Stimulated activated CD8-positive, alpha-beta memory T cell treated with anti-CD3 and anti-CD28 coated beads, Interleukin-12 subunit alpha, Interleukin-12 subunit beta, amount 100 ng/mL, for 24 hours (primary cell): ENCODE measurements around the gene RHOBTB1.

Experiments
- DNase-seq: peaks from one replicate; pipeline ENCODE4 v3.0.0-alpha.2; 2020; ENCODE audit errors: extremely low read depth

RHOBTB1 gene

GRCh38 chr10:60942134-60942787 is 1.7 kb downstream of the RHOBTB1 start:
- no peak for DNase-seq

GRCh38 chr10:60940446-60940845 is 3.5 kb downstream of the RHOBTB1 start:
- DNase-seq, result no peak

GRCh38 chr10:60937784-60938654 is 6.0 kb downstream of the RHOBTB1 start:
- no peak for DNase-seq

GRCh38 chr10:60937022-60937421 is 7.0 kb downstream of the RHOBTB1 start:
- no peak for DNase-seq

DNA sequence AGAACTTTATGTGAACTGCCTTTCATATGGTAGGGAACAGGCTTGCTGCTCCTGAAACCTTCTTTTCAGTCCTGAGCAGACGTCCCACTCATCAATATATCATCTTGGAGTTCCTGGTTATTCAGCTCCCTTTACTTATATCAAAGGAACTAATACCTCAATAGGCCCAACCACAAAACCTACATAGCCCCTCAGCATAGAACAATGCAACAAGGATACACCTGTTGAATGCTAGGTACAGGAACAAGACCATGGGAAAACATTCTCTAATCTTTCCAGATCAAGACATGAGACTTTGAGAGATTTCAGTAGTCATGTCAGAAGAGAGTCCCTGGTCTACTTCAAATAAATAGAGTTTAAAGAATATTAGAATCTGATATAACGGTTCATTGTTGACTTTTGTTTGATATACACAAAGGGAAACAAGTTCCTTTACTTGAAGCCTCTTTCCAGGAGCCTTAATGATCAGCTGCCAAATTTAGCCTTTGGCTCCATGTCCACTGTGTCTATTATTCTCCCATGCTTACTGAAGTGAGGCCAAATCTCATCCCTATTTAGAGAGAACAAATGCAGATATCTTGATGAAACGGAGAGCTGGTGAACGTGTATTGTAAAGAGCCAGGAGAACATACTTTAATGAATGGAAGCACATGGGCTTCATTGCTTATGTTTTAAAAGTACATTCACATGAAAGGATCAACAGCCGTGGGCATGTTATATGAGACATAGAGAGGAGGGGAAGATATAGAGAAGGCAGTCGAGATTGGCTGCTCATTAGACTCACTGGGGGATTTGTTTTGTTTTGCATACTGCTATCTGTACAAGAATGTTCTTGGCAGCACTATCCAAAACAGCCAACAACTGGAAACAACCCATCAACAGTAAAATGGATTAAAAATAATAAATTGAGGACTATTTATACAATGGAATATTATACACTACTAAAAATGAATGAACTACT is 9.5 kb downstream of the RHOBTB1 start:
- no peak for DNase-seq

DNA sequence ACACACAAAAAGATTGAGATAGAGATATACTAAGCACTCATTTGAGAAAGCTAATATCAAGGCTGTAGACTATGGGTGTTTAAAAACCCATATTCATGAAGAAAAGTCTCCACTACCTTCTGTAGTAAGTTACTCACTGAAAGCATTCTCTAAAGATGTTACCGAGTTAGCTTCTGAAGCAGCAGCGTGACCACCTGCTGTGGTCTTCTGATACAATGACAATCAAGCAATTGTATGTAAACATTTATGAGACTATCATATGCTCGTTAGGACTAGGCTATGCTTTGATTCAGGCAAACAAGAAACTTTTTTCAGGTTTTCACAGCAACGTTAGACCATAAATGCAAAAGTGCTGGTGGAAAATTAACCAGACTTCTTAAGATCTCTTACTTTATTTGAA is 11.2 kb downstream of the RHOBTB1 start:
- DNase-seq, result no peak

GRCh38 chr10:60930237-60930636 is 13.7 kb downstream of the RHOBTB1 start:
- DNase-seq, result no peak

DNA sequence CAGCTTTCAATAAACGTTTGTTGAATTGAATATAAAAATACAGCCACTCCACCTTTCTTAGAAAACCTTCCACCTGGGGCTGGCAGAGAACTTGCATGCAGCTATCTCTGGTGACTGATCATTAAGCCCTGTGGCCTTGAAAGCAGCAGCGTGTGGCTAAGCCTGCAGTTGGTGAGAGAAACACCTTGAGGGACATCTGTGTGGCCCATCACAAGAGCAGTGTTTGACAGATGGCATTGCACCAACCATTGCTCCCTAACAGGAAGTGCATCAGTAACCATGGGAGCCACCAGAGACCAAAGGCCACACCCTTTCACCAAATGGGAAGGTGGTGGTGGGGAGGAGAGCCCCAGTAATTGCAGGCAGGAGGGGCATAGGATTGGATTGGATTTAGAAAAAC is 22.4 kb downstream of the RHOBTB1 start:
- no peak for DNase-seq

DNA sequence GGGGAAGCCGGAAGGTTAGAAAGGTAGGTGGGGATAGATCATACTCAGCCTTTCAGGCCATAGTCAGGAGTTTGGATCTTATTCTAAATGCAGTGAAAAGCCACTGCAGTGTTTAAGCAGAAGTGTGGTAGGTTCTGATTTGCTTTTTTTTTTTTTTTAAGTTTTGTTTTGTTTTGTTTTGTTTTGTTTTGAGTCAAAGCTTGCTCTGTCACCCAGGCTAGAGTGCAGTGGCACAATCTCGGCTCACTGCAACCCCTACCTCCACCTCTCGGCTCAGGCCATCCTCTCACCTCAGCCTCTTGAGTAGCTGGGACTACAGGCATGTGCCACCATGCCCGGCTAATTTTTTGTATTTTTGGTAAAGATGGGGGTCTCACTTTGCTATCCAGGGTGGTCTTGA is 23.5 kb downstream of the RHOBTB1 start:
- DNase-seq, result no peak

DNA sequence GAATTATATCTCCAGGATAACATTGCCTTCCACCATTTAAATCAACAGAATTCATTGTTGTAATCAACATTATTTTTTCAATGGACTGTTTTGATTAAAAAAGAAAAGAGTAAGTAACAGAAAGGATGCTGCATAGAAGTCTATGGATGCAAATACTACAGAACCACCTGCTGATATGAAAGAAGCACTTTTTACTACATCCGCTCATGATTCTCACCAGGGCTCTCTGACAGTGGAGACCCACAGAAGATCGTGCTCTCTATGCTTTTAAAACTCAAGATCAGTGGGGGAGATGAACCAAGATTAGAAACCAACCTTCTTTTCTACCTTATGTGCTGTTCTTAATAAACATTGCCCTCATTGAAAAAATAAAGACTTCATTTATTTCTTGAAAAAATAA is 24.4 kb downstream of the RHOBTB1 start:
- DNase-seq, result no peak

DNA sequence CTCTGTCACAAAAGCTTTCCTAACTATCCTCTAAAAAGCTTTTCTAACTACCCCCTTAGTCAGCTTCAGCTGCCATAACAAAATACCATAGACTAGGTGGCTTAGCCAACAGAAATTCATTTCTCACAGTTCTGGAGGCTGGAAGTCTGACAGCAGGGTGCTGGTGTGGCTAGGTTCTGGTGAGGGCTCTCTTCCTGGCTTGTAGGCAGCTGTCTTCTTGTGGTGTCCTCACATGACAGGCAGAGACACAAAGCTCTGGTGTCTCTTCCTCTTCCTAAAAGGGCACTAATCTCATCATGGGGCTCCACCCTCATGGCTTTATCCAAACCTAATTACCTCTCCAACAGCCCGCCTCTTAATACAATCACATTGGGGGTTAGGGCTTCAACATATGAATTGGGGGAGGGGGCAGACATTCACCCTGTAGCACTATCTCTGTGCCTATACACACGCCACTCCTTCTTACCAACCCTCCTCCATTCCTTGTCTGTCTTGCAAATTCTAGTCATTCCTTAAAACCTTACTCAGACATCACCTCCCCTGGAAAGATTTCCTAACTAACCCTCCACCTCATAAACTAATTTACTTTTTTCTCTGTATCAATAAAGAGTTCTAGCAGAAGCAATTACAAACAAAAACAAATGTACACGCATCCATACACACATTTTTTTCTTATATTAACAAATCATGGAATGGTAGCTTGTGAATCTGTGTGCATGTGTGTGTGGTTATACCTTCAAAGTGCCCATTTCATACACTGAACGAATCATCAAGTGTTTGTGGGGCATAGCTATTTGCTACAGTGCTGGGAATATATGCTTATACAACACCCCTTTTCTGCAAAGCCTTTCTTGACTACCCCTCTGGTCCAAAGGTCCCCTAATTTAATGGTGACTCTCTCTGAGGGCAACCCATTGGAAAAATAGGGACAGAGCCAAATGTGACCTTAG is 26.4 kb downstream of the RHOBTB1 start:
- DNase-seq, result no peak

GRCh38 chr10:60916025-60916424 is 28.0 kb downstream of the RHOBTB1 start:
- no peak for DNase-seq

DNA sequence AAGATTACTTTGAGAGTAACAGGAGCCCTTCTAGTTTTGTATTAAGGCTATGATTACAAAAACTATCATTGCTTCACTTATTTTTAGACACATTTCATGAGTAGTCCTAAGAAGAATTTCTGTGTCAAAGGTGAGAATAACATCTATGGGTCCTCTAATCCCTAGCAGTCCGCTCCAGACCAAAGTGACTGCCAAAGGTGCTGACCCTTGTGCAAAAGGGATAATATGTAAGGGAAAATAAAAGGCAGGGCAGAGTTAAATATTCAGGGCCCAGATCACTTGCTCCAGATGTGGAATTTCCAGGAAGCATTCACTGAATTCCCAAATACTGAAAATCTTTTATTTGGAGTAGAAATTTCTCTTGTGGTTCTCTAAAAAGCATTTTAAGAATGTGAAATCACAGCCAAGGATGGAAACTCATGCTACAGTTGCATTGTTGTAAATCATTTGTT is 29.3 kb downstream of the RHOBTB1 start:
- no peak for DNase-seq

GRCh38 chr10:60913657-60914056 is 30.3 kb downstream of the RHOBTB1 start:
- DNase-seq, result no peak

DNA sequence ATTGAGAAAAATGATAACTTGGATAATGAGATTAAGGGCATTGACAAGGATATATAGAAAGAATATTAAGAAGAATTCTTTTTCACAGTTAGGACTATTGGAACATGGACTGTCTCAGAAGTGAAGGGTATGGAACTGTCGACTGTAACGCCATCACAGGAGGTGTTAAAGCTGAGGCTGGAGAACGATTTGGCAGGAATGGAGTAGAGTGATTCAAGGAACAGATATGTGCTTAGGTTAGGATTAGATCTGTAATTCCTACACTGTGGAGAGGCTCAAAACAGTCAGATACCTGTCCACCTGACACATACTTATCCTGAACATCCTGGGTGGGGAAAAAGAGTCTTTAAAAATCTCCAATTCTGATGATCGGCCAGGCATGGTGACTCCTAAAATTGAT is 30.9 kb downstream of the RHOBTB1 start:
- no peak for DNase-seq

DNA sequence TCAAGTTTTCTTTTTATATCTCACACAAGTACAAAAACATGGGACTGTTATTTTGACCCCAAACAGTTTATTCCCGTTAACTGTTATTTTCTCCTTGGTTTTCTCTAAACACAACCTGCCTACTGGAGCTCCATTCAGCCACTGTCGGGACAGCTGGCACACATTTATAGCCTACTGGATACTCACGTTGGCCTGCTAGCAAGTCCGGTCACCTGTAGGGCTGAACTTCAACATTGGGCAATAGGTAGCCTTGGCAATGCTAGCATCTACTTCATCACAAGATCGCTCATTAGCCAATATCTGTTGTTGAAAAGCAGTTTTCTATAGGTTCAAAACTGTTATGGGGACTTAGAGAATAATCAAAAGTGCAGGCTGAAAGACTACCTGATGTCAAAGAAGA is 32.3 kb downstream of the RHOBTB1 start:
- no peak for DNase-seq

- DNase-seq, result no peak
These were observed 32.8 kb downstream of the RHOBTB1 start for GRCh38 chr10:60911216-60911615.

DNA sequence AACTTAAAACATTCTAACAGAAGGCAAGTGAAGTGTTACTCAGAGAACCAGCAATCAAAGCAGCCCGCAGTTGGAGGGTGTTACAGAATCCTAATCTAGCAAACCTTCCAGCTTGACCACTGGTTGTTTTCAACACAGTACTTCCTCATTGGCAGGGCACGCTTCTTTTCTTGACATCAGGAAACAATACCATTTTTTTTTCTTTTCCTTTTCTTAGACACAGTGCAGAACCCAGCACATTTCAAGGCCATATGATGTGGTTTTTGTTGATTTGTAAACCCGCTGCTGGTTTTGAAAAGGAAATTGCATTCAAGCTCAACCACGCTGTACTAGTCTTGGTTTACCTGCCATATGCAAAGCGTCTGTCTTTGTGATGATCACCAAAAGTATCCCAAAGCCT is 33.4 kb downstream of the RHOBTB1 start:
- DNase-seq, result no peak

DNA sequence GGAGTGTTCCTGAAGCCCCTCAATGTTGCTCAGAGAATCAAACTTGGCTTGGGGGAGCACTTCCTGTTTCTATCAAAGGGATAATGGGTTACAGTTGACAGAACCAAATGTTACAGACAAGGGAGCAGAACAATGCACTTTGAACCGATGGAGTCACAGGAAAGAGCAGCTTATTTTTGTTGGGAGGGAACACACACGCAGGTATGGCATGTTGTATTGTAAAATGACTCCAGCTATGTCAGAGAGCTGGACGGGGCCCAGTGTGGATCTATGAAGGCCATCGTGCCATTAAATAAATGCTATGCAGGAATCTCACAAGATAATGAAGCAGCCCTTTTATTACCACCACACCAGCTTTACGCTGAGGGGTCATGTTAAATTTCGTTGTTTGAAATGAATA is 35.1 kb downstream of the RHOBTB1 start:
- no peak for DNase-seq

DNA sequence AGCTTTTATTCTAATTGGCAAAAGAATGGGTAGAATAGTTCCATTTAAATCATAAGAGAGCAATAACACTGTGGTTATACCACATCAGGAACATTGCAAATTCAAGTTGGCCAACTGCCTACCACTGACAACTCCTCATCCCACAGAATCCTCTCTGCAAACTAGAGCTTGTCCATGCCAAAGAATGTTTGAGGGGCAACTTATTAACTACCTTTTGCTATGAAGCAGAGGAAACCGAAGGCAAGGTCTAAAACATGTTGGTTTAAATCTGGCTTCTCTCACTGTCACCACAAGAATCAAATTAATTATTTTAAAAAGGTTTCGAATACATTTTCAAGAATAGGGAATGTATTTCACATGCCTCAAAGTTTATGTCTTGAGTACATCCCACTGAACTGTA is 36.0 kb downstream of the RHOBTB1 start:
- DNase-seq, result no peak

DNA sequence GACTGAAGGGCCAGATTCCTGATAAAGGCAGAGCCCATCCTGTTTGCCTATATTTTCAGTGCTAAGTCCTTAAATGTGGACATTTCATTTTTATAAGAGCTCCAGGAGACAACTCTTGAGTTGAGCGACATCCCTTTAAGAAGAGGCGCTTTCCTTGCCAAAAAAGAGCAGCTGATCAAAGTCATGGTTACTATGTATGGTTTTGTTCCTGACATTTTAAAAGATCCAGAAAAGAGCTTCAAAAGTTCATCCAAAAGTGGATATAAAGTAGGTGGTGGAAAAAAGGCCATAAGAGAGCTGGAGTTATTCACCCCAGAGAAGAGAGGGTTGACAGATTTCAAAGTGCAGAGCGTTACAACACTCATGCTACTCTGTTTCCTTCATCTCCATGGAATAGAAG is 36.7 kb downstream of the RHOBTB1 start:
- DNase-seq, result no peak
